ENCODE results near the gene PLA2G4C. TPM values are rescaled to one million over a fixed set of nuclear protein-coding genes. Genes with fewer than 3 reads are reported as not detected.

The PLA2G4C gene, protein sequence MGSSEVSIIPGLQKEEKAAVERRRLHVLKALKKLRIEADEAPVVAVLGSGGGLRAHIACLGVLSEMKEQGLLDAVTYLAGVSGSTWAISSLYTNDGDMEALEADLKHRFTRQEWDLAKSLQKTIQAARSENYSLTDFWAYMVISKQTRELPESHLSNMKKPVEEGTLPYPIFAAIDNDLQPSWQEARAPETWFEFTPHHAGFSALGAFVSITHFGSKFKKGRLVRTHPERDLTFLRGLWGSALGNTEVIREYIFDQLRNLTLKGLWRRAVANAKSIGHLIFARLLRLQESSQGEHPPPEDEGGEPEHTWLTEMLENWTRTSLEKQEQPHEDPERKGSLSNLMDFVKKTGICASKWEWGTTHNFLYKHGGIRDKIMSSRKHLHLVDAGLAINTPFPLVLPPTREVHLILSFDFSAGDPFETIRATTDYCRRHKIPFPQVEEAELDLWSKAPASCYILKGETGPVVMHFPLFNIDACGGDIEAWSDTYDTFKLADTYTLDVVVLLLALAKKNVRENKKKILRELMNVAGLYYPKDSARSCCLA
- total RNA-seq (ENCODE audit: low replicate concordance): 6.3 and 23.6 TPM in 2 replicates

DNA sequence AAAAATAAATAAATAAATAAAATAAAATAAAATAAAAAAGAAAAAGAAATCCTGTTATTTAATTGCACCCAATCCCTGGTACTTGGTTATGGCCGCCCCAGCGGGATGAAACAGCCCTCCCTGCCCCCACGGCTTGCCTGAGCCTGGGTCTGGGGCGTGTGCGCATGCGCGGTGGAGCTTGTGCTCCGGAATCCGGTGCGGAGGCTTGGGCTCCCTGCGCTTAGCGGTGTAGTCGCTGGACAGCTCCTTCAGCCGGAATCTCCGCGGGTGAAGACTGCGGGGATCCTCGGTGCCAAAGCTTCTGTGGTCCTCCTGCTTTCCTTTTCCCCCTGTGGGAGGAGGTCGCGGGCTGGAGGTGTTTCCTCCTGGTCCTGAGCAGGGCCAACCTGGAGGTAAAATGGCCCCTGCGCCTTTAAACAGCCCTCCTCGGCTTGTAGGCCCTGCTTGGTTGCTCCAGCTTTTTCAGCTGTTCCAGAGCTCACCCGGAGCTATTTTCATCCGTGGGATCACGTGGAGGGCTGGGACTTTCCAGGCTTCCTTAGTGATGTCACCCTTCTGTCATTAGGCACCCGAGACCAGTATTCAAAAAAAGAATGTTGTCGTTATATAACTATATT, at the start of gene PLA2G4C:
TSS of gene PLA2G4C (minus strand) at position 468 of the 617 bp plus-strand sequence. CDS start 4,288 bp downstream, outside the sequence.
- TF ChIP-seq, protein P1, sequence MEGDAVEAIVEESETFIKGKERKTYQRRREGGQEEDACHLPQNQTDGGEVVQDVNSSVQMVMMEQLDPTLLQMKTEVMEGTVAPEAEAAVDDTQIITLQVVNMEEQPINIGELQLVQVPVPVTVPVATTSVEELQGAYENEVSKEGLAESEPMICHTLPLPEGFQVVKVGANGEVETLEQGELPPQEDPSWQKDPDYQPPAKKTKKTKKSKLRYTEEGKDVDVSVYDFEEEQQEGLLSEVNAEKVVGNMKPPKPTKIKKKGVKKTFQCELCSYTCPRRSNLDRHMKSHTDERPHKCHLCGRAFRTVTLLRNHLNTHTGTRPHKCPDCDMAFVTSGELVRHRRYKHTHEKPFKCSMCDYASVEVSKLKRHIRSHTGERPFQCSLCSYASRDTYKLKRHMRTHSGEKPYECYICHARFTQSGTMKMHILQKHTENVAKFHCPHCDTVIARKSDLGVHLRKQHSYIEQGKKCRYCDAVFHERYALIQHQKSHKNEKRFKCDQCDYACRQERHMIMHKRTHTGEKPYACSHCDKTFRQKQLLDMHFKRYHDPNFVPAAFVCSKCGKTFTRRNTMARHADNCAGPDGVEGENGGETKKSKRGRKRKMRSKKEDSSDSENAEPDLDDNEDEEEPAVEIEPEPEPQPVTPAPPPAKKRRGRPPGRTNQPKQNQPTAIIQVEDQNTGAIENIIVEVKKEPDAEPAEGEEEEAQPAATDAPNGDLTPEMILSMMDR (IDR thresholded peaks at IDR 0.05; ENCODE audit: insufficient read depth, low read length): no peak

DNA sequence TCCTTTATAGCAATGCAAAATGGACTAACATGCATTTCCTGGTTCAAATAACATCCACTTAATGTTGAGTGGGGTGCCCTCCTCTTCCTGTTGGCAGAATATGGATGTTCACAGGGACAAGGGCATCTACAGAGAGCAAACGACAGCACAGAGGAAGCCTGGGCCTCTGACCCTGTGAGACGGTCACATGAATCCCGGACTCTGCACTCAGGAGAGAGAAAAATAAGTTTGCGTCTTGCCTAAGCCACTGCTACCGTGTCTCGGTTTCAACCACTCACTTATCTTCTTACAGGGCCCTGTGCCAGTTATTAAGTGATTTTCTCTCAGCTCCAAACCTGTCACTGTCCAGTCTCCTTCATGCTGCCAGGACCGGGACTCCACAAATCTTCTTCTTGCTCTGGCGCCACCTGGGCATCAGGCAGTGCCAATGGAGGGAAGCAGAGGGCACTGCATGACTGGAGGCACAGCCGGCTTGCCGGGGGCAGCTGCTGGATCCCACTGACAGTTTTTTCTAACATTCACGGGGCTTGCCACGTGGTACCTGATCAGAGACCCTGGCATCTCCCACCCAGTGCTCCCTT, 47.7 kb upstream of the PLA2G4C start:
- no peak for DNase-seq (ENCODE audit: low read depth)
- no peak overlapping the region for H3K4me3 ChIP-seq (ENCODE audit: low read depth, low read length)
- TF ChIP-seq, protein P1 (IDR thresholded peaks at IDR 0.05; ENCODE audit: insufficient read depth, low read length): no peak

More for the DNA sequence above, at the start of gene PLA2G4C:
- peak within 1 kb of the TSS; percentile 67 for H3K4me3 ChIP-seq (ENCODE audit: low read depth, low read length)
- DNase-seq (ENCODE audit: low read depth): peak; percentile 97

DNA sequence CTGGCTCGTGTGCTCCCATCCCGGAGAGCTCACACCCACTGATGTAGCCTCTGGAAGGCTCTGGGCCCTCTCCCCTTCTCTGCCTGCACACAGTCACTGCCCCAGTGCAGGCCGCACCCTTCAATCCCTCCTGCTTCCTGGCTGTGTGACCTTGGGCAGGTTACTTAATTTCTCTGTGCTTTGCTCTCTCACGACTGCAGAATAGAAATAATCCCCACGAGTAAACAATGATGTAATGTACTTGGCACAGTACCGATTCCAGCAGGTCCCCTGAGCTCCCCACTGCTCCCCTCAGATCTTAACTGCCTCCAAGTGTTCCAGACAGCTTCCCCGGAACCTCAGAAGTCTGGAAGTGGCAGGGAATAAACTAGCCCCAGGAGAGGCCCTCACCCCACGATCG, 43.4 kb upstream of the PLA2G4C start:
- TF ChIP-seq, protein P1 (IDR thresholded peaks at IDR 0.05; ENCODE audit: insufficient read depth, low read length): no peak
- H3K4me3 ChIP-seq (ENCODE audit: low read depth, low read length): no peak overlapping the region
- no peak for DNase-seq (ENCODE audit: low read depth)

DNA sequence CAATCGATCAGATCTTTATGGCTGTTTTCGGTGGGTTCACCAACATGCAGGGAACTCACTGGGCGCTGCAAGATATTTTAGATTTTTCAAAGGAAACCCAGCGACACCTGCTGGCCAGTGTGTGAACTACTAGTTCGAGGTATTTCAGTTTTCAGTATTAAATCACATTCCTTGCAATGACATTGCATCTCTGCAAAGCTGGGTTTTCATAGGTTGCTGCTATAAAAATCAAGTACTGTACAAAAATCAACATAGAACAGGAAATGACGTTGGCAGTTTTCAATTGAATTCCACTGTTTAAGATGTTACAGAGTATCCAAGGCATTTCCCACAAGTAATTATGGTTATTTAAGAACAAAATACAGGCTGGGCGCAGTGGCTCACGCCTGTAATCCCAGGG, 41.9 kb upstream of the PLA2G4C start:
- peak; percentile 80 for DNase-seq (ENCODE audit: low read depth)
- TF ChIP-seq, protein P1 (IDR thresholded peaks at IDR 0.05; ENCODE audit: insufficient read depth, low read length): peak; percentile 79
- H3K4me3 ChIP-seq (ENCODE audit: low read depth, low read length): no peak overlapping the region

DNA sequence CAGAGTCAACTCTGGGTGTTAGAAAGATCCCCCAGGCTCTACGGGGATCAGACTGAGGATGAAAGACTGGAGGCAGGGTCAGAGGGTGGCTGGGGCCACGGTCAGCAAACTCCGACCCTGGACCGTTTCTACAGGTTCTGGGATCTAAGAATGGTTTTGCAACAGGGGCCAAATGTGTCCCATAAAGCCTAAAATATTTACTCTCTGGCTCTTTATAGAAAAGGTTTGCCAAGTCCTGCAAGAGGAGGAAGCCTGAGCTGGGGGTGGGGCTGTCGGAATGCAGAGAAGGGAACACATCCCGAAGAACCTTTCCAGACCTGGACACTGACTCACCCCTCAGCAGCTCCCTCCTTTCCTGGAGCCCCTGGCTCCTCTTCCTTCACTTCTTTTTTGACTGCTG, 38.8 kb upstream of the PLA2G4C start:
- TF ChIP-seq, protein P1 (IDR thresholded peaks at IDR 0.05; ENCODE audit: insufficient read depth, low read length): no peak
- DNase-seq (ENCODE audit: low read depth): no peak

DNA sequence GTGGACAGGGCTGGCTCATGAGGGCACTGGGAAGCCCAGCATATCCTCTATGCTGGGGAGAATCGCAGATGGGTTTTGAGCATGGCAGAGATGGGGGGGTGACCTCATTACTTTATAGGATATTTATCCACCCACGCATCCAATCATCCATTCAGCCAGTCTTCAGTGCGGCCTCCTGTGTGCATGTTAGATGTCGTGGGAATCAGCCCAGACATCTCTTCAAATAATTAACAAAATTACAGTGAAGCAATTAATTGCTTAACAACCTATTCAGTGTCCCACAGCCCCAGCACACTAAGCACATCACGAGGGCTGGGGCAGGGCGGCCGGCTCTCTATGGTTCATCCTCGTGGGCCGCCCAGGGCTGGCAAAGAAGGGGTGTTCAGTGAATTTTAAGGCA, 38.0 kb upstream of the PLA2G4C start:
- DNase-seq (ENCODE audit: low read depth): no peak
- no peak overlapping the region for H3K4me3 ChIP-seq (ENCODE audit: low read depth, low read length)
- TF ChIP-seq, protein P1 (IDR thresholded peaks at IDR 0.05; ENCODE audit: insufficient read depth, low read length): no peak

More for the DNA sequence above, 38.8 kb upstream of the PLA2G4C start:
- no peak overlapping the region for H3K4me3 ChIP-seq (ENCODE audit: low read depth, low read length)
